Measurements from ENCODE around the gene PRTFDC1. TPM values are rescaled to one million over a fixed set of nuclear protein-coding genes. Genes with fewer than 3 reads are reported as not detected.

PRTFDC1 gene
- total and polyA plus RNA-seq, 2 of the 13 experiments (the other 11 are each of a cell fraction or from before 2014, with no cell fraction given), result not detected

DNA sequence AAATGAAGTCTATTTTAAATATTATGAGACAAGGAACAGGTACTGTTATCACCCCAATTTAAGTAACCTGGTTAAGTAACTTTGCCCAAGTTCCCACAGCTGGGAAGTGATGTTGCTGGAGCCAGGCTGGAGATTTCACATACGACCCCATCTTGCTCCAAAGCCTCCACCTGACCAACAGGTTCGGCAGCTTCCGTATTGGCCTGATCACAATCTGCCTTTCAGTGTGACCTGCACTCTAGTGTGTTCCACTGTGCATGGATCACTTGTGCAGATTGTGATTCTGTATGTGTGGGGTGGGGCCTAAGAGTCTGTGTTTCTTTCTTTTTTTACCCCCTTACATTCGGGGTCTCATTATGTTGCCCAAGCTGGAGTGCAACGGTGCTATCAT is 66.1 kb downstream of the PRTFDC1 start (continued):
- TF ChIP-seq, protein P1, sequence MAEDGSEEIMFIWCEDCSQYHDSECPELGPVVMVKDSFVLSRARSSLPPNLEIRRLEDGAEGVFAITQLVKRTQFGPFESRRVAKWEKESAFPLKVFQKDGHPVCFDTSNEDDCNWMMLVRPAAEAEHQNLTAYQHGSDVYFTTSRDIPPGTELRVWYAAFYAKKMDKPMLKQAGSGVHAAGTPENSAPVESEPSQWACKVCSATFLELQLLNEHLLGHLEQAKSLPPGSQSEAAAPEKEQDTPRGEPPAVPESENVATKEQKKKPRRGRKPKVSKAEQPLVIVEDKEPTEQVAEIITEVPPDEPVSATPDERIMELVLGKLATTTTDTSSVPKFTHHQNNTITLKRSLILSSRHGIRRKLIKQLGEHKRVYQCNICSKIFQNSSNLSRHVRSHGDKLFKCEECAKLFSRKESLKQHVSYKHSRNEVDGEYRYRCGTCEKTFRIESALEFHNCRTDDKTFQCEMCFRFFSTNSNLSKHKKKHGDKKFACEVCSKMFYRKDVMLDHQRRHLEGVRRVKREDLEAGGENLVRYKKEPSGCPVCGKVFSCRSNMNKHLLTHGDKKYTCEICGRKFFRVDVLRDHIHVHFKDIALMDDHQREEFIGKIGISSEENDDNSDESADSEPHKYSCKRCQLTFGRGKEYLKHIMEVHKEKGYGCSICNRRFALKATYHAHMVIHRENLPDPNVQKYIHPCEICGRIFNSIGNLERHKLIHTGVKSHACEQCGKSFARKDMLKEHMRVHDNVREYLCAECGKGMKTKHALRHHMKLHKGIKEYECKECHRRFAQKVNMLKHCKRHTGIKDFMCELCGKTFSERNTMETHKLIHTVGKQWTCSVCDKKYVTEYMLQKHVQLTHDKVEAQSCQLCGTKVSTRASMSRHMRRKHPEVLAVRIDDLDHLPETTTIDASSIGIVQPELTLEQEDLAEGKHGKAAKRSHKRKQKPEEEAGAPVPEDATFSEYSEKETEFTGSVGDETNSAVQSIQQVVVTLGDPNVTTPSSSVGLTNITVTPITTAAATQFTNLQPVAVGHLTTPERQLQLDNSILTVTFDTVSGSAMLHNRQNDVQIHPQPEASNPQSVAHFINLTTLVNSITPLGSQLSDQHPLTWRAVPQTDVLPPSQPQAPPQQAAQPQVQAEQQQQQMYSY (CRISPR knock-in tag; IDR thresholded peaks at IDR 0.05), result no peak
- TF ChIP-seq, protein P2, sequence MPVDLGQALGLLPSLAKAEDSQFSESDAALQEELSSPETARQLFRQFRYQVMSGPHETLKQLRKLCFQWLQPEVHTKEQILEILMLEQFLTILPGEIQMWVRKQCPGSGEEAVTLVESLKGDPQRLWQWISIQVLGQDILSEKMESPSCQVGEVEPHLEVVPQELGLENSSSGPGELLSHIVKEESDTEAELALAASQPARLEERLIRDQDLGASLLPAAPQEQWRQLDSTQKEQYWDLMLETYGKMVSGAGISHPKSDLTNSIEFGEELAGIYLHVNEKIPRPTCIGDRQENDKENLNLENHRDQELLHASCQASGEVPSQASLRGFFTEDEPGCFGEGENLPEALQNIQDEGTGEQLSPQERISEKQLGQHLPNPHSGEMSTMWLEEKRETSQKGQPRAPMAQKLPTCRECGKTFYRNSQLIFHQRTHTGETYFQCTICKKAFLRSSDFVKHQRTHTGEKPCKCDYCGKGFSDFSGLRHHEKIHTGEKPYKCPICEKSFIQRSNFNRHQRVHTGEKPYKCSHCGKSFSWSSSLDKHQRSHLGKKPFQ (CRISPR knock-in tag; IDR thresholded peaks at IDR 0.05; ENCODE audit: insufficient replicate concordance), result no peak
- no peak for TF ChIP-seq SP4 (CRISPR knock-in tag; IDR thresholded peaks at IDR 0.05)
- TF ChIP-seq ZNF296 (CRISPR knock-in tag; conservative IDR thresholded peaks at IDR 0.05), result no peak
- no peak for TF ChIP-seq TBX2 (CRISPR knock-in tag; IDR thresholded peaks at IDR 0.05; ENCODE audit: borderline replicate concordance)
- no peak for TF ChIP-seq DMAP1 (CRISPR knock-in tag; IDR thresholded peaks at IDR 0.05)

DNA sequence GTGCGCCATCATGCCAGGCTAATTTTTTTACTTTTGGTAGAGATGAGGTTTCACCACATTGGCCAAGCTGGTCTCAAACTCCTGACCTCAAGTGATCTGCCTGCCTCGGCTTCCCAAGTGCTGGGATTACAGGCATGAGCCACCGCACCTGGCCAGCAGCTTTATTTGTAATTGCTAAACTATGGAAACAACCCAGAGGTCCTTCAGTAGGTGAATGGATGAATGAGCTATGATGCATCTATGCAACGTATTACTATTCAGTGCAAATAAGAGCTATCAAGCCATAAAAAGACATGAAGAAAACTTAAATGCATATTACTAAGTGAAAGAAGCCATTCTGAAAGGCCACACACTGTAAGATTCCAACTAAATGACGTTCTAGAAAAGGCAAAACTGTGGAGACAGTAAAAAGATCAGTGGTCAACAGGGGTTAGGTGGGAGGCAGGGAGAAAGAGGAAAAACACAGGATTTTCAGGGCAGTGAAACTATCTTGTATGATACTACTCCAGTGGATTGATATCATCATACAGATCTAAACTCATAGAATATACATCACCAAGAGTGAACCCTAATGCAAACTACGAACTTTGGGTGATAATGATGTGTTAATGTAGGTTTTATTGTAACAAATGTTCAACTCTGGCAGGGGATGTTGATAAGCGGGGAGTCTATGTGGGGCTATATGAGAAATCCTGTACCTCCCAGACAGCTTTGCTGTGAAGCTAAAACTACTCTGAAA is 66.7 kb downstream of the PRTFDC1 start:
- Histone ChIP-seq H3K4me1 (ENCODE audit: insufficient read depth, low read length) (no peaks in the 10 kb centered on the region), H3K27me3 (ENCODE audit: control insufficient read depth in 1 of 2, insufficient read depth in 2 of 2, low read length in 2 of 2) (no peaks in the 10 kb centered on the region; a peak in 1 of 5 replicates), H3K27ac (ENCODE audit: extremely low read length, insufficient read depth, low read length) (no peak overlapping the region), H3K4me3 (replicated peaks in 1 of 3; ENCODE audit: insufficient read depth in 1 of 3, low read depth in 2 of 3, low read length in 3 of 3) (no peak overlapping the region), H3K4me2 (ENCODE audit: low read depth, low read length) (no peak overlapping the region), H3K36me3 (replicated peaks in 1 of 2; ENCODE audit: control insufficient read depth in 1 of 2, insufficient read depth in 2 of 2, low read length in 2 of 2) (no peaks in the 10 kb centered on the region), H4K20me1 (ENCODE audit: insufficient read depth, low read length) (no peaks in the 10 kb centered on the region), H2AFZ (ENCODE audit: low read length) (no peak overlapping the region), H3K79me2 (ENCODE audit: insufficient read depth, low read length) (no peaks in the 10 kb centered on the region), H3K9me3 (ENCODE audit: low read length) (no peaks in the 10 kb centered on the region), H3K9ac (ENCODE audit: insufficient read depth, low read depth, low read length) (no peak overlapping the region)
- 30% methylated on average over 7 of the region's 7 CpGs for WGBS (ENCODE audit: low lambda C conversion rate)
- CTCF ChIA-PET (ENCODE audit: low intra/inter-chr PET ratio, low total read pairs), result no interaction called here
- DNase-seq (ENCODE audit: low spot score) (no peak), FAIRE-seq (no peak), ATAC-seq (no peak)
- intact Hi-C loops (cut with micrococcal nuclease; ENCODE audit: unreplicated experiment) (no loop called here), in situ Hi-C loops (cut with HindIII; ENCODE audit: extremely low pct_ligation_motif_present, low pct_unique_long_range_greater_than_20kb) (no loop called here)
- POLR2A ChIA-PET, result no interaction called here
- BruUV-seq (replicated peaks), result no TSS peak
- no peak for TF ChIP-seq ZNF446 (CRISPR knock-in tag; IDR thresholded peaks at IDR 0.05)
- TF ChIP-seq IKZF1 (IDR thresholded peaks at IDR 0.05), result no peak
- no peak for TF ChIP-seq RELA (CRISPR knock-in tag; IDR thresholded peaks at IDR 0.05)
- no peak for TF ChIP-seq ZNF766 (CRISPR knock-in tag; IDR thresholded peaks at IDR 0.05; ENCODE audit: borderline replicate concordance)
- no peak for TF ChIP-seq BORCS8-MEF2B (CRISPR knock-in tag; IDR thresholded peaks at IDR 0.05)
- no peak for TF ChIP-seq SMYD3 (CRISPR knock-in tag; IDR thresholded peaks at IDR 0.05)
- TF ChIP-seq, protein P3, sequence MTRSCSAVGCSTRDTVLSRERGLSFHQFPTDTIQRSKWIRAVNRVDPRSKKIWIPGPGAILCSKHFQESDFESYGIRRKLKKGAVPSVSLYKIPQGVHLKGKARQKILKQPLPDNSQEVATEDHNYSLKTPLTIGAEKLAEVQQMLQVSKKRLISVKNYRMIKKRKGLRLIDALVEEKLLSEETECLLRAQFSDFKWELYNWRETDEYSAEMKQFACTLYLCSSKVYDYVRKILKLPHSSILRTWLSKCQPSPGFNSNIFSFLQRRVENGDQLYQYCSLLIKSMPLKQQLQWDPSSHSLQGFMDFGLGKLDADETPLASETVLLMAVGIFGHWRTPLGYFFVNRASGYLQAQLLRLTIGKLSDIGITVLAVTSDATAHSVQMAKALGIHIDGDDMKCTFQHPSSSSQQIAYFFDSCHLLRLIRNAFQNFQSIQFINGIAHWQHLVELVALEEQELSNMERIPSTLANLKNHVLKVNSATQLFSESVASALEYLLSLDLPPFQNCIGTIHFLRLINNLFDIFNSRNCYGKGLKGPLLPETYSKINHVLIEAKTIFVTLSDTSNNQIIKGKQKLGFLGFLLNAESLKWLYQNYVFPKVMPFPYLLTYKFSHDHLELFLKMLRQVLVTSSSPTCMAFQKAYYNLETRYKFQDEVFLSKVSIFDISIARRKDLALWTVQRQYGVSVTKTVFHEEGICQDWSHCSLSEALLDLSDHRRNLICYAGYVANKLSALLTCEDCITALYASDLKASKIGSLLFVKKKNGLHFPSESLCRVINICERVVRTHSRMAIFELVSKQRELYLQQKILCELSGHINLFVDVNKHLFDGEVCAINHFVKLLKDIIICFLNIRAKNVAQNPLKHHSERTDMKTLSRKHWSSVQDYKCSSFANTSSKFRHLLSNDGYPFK (CRISPR knock-in tag; IDR thresholded peaks at IDR 0.05; ENCODE audit: borderline replicate concordance), result no peak
- no peak for TF ChIP-seq CBFB (CRISPR knock-in tag; IDR thresholded peaks at IDR 0.05)
- TF ChIP-seq DNMT3B (CRISPR knock-in tag; conservative IDR thresholded peaks at IDR 0.05), result no peak
